ENCODE results near the gene MVD.

Gene MVD

GRCh38 chr16:88643644-88643932, 19.3 kb downstream of the MVD start:
- H3K4me1 ChIP-seq = no peaks in the 10 kb centered on the region
- no peak for TF ChIP-seq CTCF (IDR thresholded peaks at IDR 0.05)
- H3K36me3 ChIP-seq = peaks cover 0 to 11% (median 0%) of the 10 kb centered on the region in 3 donors
- H3K27ac ChIP-seq = no peak overlapping the region
- H3K27me3 ChIP-seq = peaks cover 0 to 27% of the 10 kb centered on the region in 2 donors
- intact Hi-C loops (cut with DNase I; ENCODE audit: low total_unique reads) = no loop called here
- no peak overlapping the region for H3K4me3 ChIP-seq
- no peak for DNase-seq
- H3K9me3 ChIP-seq = no peaks in the 10 kb centered on the region

- no peak for TF ChIP-seq CTCF (IDR thresholded peaks at IDR 0.05)
- DNase-seq = no peak
- Histone ChIP-seq H3K4me1 (no peaks in the 10 kb centered on the region), H3K27ac (no peak overlapping the region), H3K9me3 (no peaks in the 10 kb centered on the region), H3K27me3 (peaks cover 0 to 32% of the 10 kb centered on the region in 2 donors), H3K36me3 (peaks cover 0 to 11% (median 0%) of the 10 kb centered on the region in 3 donors), H3K4me3 (no peak overlapping the region)
- intact Hi-C loops (cut with DNase I; ENCODE audit: low total_unique reads) = no loop called here
These were observed 19.8 kb downstream of the MVD start for GRCh38 chr16:88642881-88643643.

- peaks cover 0 to 54% of the 10 kb centered on the region in 2 donors for H3K27me3 ChIP-seq
- intact Hi-C loops (cut with DNase I; ENCODE audit: low total_unique reads) = no loop called here
- H3K27ac ChIP-seq = no peak overlapping the region
- no peaks in the 10 kb centered on the region for H3K4me1 ChIP-seq
- no peak overlapping the region for H3K4me3 ChIP-seq
- no peak for DNase-seq
- no peak for TF ChIP-seq CTCF (IDR thresholded peaks at IDR 0.05)
- no peaks in the 10 kb centered on the region for H3K9me3 ChIP-seq
- H3K36me3 ChIP-seq = peaks cover 0 to 11% (median 0%) of the 10 kb centered on the region in 3 donors
These were observed 22.2 kb downstream of the MVD start for GRCh38 chr16:88640498-88641247.

GRCh38 chr16:88640039-88640495, 22.8 kb downstream of the MVD start:
- TF ChIP-seq CTCF (IDR thresholded peaks at IDR 0.05) = no peak
- Histone ChIP-seq H3K4me3 (no peak overlapping the region), H3K36me3 (peaks cover 0 to 11% (median 0%) of the 10 kb centered on the region in 3 donors), H3K27me3 (peaks cover 0 to 59% of the 10 kb centered on the region in 2 donors), H3K9me3 (no peaks in the 10 kb centered on the region), H3K4me1 (peaks cover 0 to 3% (median 1%) of the 10 kb centered on the region in 4 donors), H3K27ac (no peak overlapping the region)
- no peak for DNase-seq
- intact Hi-C loops (cut with DNase I; ENCODE audit: low total_unique reads) = no loop called here

- H3K27ac ChIP-seq = no peak overlapping the region
- no peak for TF ChIP-seq CTCF (IDR thresholded peaks at IDR 0.05)
- DNase-seq = no peak
- peaks cover 0 to 9% (median 8%) of the 10 kb centered on the region in 4 donors for H3K4me1 ChIP-seq
- intact Hi-C loops (cut with DNase I; ENCODE audit: low total_unique reads) = no loop called here
- no peak overlapping the region for H3K4me3 ChIP-seq
- H3K27me3 ChIP-seq = peaks cover 0 to 63% of the 10 kb centered on the region in 2 donors
- peaks cover 0 to 11% (median 0%) of the 10 kb centered on the region in 3 donors for H3K36me3 ChIP-seq
- H3K9me3 ChIP-seq = no peaks in the 10 kb centered on the region
These were observed 23.5 kb downstream of the MVD start for GRCh38 chr16:88639231-88640038.

All from tibial artery (tissue), 4 donors.